ENCODE measurements around the gene ARHGAP15. TPM values are rescaled to one million over a fixed set of nuclear protein-coding genes. Genes with fewer than 3 reads are reported as not detected.

Gene ARHGAP15
- total RNA-seq, 1 experiment from 2014 or later, result 0.42 TPM

GRCh38 chr2:143159486-143159840, 30.2 kb downstream of the ARHGAP15 start:
- H2AFZ ChIP-seq (ENCODE audit: low read depth, low read length, poor library complexity, severe bottlenecking), result no peak overlapping the region
- H3K27me3 ChIP-seq (ENCODE audit: insufficient read depth, low read length), result peaks cover 67% of the 10 kb centered on the region
- BruUV-seq (replicated peaks), result no TSS peak
- H3K36me3 ChIP-seq (ENCODE audit: control insufficient read depth in 1 of 2, insufficient read depth in 2 of 2, low read length in 2 of 2), result no peaks in the 10 kb centered on the region
- no peak for ATAC-seq
- DNase-seq (ENCODE audit: low read depth, low spot score), result no peak
- intact Hi-C loops (cut with micrococcal nuclease), result no loop called here
- H3K4me3 ChIP-seq (replicated peaks in 1 of 2; ENCODE audit: low read depth in 1 of 2, low read length in 2 of 2), result no peak overlapping the region
- CTCF ChIA-PET, result no interaction called here
- H3K4me1 ChIP-seq (ENCODE audit: control insufficient read depth in 1 of 2, insufficient read depth in 2 of 2, low read length in 2 of 2), result no peaks in the 10 kb centered on the region
- TF ChIP-seq JUND (IDR thresholded peaks at IDR 0.05) (no peak), CEBPB (IDR thresholded peaks at IDR 0.05; ENCODE audit: low read depth) (no peak), TCF7L2 (IDR thresholded peaks at IDR 0.05; ENCODE audit: borderline replicate concordance, extremely low read depth, insufficient read depth, insufficient read length) (no peak), ATF3 (IDR thresholded peaks at IDR 0.05) (no peak), FOSL1 (IDR thresholded peaks at IDR 0.05; ENCODE audit: low read depth) (no peak), REST (IDR thresholded peaks at IDR 0.05; ENCODE audit: low read depth) (no peak)
- H4K20me1 ChIP-seq (ENCODE audit: insufficient read depth), result no peaks in the 10 kb centered on the region
- POLR2A ChIA-PET, result no interaction called here
- H3K27ac ChIP-seq (ENCODE audit: low read depth, low read length), result no peak overlapping the region
- H3K9ac ChIP-seq (ENCODE audit: low read length), result no peak overlapping the region
- no peaks in the 10 kb centered on the region for H3K9me2 ChIP-seq (ENCODE audit: insufficient read depth)
- RAD21 ChIA-PET (ENCODE audit: low non-redundant PET in 1 of 2, low total read pairs in 2 of 2, uncharacterized antibody in 2 of 2, unreplicated experiment in 2 of 2), result no interaction called here
- H3K9me3 ChIP-seq (ENCODE audit: control insufficient read depth in 1 of 2, insufficient read depth in 1 of 2, low read depth in 1 of 2, low read length in 2 of 2), result no peaks in the 10 kb centered on the region
- no peak overlapping the region for H3K4me2 ChIP-seq (ENCODE audit: low read length)
- H3K79me2 ChIP-seq (ENCODE audit: insufficient read depth, low read length), result no peaks in the 10 kb centered on the region
